Smooth muscle cell of the brain vasculature (primary cell): ENCODE data around the gene HECW1.

ENCODE experiments used
- DNase-seq: peaks from one replicate; pipeline ENCODE4 v3.0.0-alpha.2; 2012; ENCODE audit warnings: low read depth, low spot score

Gene HECW1

DNA sequence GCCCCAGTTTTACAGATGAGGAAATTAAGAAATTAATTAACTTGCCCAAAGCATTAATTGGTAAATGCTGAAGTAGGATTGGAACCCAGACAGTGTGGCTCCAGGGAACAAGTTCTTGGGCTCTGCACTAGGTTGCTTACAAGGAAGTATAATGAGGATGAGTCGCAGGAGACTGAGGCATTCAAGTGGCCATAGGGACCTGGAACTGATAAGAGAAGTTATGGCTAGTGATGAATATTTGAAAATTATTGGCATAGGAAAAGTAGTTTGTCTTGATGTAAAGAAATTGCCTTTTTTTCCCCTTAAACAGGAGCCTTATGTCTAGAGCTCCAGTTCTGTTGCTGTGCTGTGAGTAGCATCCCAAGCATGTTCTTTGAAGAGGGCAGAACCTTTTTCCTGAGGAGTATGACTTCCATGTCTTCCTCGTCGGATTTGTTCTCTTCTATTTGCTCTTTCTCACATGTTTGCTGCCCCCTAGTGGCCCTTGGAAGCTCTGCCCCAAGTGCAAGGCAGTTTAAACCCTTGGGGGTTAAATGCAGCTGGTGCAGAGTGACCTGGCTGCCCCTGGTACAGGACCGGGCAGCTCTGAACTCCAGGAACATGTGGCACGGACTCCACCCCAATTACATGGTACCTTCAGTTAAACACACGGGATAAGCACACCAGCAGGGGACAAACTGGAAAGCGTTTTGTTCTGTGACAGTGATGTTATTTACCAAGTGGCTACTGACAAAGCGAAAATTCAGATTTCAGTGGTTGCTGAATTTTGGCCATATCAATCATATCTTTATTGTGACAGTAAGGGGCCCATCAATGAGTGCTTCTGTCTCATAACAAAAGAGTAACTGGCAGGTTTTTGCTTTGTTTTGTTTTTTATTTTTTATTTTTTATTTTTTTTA lies 148.8 kb downstream of the HECW1 start:
- peak; percentile 72 for DNase-seq

GRCh38 chr7:43265139-43265538 lies 152.7 kb downstream of the HECW1 start:
- no peak for DNase-seq

DNA sequence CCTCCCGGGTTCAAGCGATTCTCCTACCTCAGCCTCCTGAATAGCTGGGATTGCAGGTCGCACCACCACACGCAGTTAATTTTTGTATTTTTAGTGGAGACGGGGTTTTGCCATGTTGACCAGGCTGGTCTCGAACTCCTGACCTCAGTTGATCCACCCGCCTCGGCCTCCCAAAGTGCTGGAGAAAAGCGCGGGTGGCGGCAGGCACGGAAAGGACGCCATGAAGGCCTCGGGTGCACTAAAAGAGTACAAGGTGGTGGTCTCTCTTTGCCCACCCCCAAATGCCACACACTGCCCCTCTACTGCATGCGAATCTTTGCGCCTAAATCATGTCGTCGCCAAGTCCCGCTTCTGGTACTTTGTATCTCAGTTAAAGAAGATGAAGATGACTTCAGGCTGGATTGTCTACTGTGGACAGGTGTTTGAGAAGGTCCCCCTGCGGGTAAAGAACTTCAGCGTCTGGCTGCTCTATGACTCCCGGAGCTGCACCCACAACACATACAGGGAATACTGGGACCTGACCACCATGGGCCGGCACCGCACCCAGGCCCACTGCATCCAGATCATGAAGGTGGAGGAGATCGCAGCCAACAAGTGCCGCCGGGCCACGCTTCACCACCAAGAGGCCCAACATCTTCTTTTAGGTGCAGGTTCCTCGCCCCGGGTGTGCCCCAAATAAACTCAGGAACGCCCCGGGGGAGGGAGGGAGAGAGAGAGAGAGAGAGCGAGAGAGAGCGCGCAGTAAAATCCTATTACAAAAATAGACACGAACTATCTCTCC lies 161.7 kb downstream of the HECW1 start:
- DNase-seq = no peak

DNA sequence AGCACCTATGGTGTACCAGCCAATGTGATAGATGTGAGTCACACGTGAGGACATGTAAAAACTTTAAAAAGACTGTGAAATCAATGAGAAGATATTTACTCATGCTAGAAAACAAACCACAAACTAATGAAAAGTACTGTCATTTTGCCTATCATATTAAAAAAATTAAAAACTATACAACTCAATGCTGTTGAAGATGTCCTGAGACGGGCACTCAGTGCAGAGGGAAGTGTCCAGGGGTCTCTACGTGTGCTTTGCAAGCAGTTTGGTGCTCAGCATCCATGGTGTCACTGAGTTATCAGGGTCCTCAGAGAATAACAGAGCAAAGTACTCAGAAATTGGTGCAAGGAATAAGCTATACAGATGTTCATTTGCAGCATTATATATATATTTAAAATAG lies 162.3 kb downstream of the HECW1 start:
- no peak for DNase-seq

- DNase-seq = no peak
These were observed 164.1 kb downstream of the HECW1 start for GRCh38 chr7:43276547-43276946.

DNA sequence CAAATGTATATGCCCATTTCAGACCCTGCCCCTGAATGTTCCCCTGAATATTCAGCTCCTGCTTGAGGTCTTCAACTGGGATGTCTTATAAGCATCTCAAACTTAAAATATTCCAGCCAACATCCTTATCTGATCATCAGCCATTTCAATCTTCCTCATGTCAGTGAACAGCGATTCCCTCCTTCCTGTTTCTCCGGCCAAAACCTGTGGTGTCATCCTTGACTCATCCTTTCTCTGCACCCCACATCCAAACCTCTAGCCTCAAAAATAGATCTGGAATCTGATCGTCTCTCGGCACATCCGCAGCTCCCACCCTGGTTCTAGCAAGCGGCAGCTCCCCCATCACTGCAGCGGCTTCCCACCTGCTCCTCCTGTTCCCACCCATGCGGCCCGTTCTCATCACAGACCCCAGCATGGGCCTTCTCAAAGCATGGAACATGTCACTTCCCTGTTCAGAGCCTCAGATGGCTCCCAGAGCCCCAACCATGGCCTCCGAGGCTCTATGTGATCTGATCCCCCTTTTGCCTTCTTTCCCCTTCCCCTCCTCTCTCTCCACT lies 165.7 kb downstream of the HECW1 start:
- no peak for DNase-seq

DNA sequence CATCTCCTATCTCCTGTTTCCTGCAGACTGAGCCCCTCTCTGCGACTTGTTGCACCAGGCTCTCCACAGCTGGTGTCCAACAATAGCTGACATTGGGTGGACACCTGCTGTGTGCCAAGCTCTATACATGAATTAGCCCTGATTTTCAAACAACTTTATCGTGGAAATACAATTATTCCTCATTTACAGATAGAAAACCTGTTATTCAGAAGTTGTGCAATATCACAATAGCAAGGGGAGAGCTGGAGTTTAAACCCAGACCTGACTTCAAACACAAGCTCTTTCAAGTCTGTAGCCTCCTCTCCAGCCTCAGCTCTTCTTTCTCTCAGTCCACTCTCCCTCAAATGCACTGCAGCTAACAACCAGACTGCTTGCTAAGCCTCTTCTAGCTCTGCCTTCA lies 168.8 kb downstream of the HECW1 start:
- DNase-seq = no peak

DNA sequence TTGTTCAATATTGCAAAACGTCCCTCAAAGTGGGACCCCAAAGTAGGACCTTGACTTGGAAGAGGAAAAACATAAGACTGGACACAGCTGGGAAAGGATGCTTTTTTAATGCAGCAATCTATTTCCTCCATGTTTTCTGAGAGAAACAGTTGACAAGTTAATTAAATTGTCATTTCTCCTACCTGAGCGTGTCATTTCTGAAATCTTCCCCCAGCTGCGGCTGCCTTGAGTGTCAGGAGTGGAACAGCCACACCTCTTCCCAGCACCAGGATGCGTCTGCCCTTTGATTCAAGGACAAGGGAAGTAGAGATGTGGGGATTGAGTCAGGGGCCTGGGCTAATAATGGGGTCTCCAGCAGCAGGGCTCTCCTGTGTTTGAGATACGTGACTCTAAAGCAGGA lies 171.3 kb downstream of the HECW1 start:
- DNase-seq = no peak

DNA sequence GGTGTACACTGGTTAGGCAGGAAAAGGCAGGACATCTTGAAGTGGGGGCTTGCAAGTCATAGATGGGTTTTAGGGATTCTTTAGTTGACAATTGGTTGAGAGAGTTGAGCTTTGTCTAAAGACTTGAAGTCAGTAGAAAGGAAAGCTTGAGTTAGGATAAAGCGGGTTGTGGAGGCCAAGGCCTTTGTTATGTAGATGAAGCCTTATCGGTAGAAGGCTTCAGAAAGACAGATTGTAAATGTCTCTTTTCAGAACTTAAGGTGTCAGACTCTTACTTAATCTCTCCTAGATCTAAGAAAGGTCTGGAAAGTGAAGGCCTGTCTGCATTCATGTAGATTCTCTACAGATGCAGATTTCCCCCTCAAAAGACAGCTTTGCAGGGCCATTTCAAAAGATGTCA lies 177.4 kb downstream of the HECW1 start:
- DNase-seq = no peak

- DNase-seq = no peak
These were observed 178.5 kb downstream of the HECW1 start for GRCh38 chr7:43290978-43291377.

GRCh38 chr7:43291789-43292188 lies 179.3 kb downstream of the HECW1 start:
- no peak for DNase-seq

DNA sequence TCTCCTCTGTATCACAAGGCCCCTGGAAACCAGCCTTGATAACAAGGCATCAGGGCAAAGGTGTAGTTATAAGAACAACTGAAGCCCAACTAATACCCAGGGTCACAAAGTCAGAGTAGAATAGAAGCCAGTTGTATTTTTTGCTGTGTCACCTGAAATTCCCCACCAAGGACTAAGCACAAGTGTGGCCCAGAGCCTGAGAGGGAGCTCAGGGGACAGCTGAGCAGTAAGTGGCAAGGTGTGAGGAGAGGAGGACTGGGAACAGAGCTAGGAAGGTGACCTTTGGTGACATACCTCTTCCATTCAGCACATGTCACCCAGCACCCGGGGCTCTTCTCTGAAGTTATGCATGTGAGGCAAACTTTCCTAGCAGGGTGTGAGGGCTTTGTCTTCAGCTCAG lies 179.9 kb downstream of the HECW1 start:
- no peak for DNase-seq

- peak; percentile 56 for DNase-seq
These were observed 181.7 kb downstream of the HECW1 start for GRCh38 chr7:43294080-43294630.

- DNase-seq = no peak
These were observed 183.0 kb downstream of the HECW1 start for GRCh38 chr7:43295429-43295828.

DNA sequence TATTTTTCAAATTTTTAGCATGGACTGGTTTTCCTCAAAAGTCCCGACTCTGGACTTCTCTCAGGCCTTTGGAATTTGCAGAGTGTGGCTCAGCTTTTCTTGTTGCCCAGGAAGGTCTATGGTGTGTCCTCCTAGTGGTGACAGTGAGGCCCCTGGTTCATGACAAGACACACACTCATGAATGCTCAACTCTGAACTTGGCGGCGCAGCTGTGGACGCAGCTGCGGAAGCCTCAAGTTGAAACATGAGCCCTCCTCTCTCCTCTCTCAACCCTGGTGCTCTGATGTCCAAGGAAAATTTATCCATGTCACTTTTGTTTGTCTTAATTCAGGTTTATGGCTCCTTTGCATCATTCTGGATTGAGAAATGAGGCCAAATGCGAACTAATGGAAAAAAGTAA lies 183.9 kb downstream of the HECW1 start:
- DNase-seq = no peak

- DNase-seq = no peak
These were observed 186.2 kb downstream of the HECW1 start for GRCh38 chr7:43298617-43299016.

GRCh38 chr7:43300121-43300520 lies 187.7 kb downstream of the HECW1 start:
- DNase-seq = no peak

GRCh38 chr7:43302211-43302711 lies 189.8 kb downstream of the HECW1 start:
- DNase-seq = peak; percentile 99

DNA sequence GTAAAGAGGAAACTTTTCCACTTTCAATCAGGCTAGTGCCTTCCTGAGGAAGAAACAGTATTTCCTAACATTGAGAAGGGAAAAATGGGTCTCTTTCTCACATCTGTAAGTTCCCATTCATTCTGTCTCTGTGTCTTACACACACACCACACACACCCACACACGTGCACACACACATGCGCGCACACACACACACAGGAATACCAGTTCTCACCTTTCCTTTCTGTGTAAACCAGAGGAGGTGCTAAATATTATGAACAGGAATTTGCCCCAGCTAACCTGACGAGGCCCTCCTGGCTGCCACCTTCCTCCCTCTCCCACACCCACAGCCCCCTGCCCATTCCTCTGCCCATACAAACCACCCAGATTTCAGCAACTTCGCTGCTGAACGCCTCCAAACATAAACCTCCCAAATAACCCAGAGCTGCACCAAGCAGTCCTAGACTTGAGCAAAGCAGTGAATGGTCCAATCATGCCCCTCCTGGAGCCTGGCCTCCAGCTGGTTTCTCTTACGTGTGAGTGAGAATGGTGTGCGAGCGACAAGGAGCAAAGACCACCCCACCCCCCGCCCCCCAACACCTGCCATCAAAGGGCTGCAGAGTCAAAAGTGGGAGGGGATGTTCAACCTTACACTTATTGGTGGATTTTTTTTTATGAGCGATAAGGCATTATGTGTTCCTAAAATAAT lies 190.5 kb downstream of the HECW1 start:
- DNase-seq = no peak

DNA sequence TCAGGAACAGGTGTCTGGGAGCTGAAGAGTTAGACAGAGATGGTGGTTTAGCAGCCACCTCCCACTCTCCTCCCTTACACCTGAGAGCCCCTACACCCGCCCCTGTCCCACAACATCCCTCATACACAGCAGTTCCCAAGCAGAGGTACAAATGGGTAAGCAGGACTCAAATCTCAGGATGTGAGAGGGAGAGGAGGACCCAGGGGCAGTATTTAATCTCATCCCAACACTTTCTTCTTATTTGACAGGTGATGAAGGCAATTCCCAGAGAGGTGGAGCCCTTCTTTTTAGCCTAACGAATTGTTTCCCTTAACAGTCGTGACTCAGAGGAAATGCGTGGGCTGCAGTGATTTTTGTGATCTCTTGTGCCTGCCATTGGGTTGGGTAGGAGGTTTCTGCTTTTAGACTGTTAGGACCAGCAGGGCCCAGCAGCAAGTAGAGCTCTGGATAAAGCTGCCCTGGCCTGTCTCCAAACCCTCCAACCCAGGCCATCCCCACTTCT lies 191.3 kb downstream of the HECW1 start:
- no peak for DNase-seq

- no peak for DNase-seq
These were observed 194.0 kb downstream of the HECW1 start for GRCh38 chr7:43306404-43306803.
